Keratinocyte (primary cell): ENCODE measurements around the gene NTNG2. TPM values are rescaled to one million over a fixed set of nuclear protein-coding genes. Genes with fewer than 3 reads are reported as not detected.
A peak's percentile ranks its signal among the peaks of the same experiment; 100 is the strongest.

Source experiments
- DNase-seq: peaks from one replicate; pipeline ENCODE4 v3.0.0-alpha.2; 2011; ENCODE audit warnings: low read depth, missing footprints, low spot score
- FAIRE-seq: peaks from 2 replicates; lab custom pipeline; 2011; peaks lifted over from hg19 to GRCh38; lab: Jason Lieb, UNC
- H2AFZ ChIP-seq: 2 replicates; pipeline ENCODE4 v1.6.0; 2012; ENCODE audit warnings: low read length, control low read depth, inconsistent platforms; ENCODE audit not compliant: control insufficient read depth
- H3K27ac ChIP-seq: 2 replicates; pipeline ENCODE4 v1.5.1; 2011; ENCODE audit warnings: low read length; ENCODE audit not compliant: control insufficient read depth, insufficient read depth
- H3K27me3 ChIP-seq: 3 replicates; pipeline ENCODE4 v1.6.0; 2011; ENCODE audit warnings: low read length; ENCODE audit not compliant: control insufficient read depth, insufficient read depth; ENCODE audit errors: extremely low read depth
- H3K36me3 ChIP-seq, 2 experiments: 2 replicates in 1 of 2; 3 replicates in 1 of 2; pipeline ENCODE4 v1.5.1; 2011; ENCODE audit warnings: low read length in 2 of 2, mild to moderate bottlenecking in 1 of 2; ENCODE audit not compliant: control insufficient read depth in 2 of 2, insufficient read depth in 2 of 2; ENCODE audit errors: extremely low read depth in 1 of 2
- H3K4me1 ChIP-seq: 3 replicates; pipeline ENCODE4 v1.5.1; 2011; ENCODE audit warnings: low read length; ENCODE audit not compliant: control insufficient read depth, insufficient read depth; ENCODE audit errors: extremely low read depth
- H3K4me2 ChIP-seq: 3 replicates; pipeline ENCODE4 v1.6.0; 2011; ENCODE audit warnings: low read depth, low read length; ENCODE audit not compliant: control insufficient read depth, insufficient read depth; ENCODE audit errors: extremely low read depth
- H3K4me3 ChIP-seq, 3 experiments: fragments of 200-600 bp in 1 of 3; sonication (generic) in 1 of 3; 2 replicates in 2 of 3; 3 replicates in 1 of 3; pipeline ENCODE4 v1.5.1; 2011 to 2016; ENCODE audit warnings: low read length in 3 of 3, mild to moderate bottlenecking in 3 of 3, control low read depth in 2 of 3, inconsistent platforms in 1 of 3, low read depth in 1 of 3, mixed read lengths in 1 of 3, mixed run types in 1 of 3, moderate library complexity in 1 of 3; ENCODE audit not compliant: control insufficient read depth in 2 of 3, insufficient read depth in 2 of 3; ENCODE audit errors: extremely low read depth in 1 of 3
- H3K79me2 ChIP-seq: 2 replicates; pipeline ENCODE4 v1.6.0; 2012; ENCODE audit warnings: low read length; ENCODE audit not compliant: control insufficient read depth, insufficient read depth
- H3K9ac ChIP-seq: 3 replicates; pipeline ENCODE4 v1.6.0; 2011; ENCODE audit warnings: low read length; ENCODE audit not compliant: control insufficient read depth, insufficient read depth; ENCODE audit errors: extremely low read depth
- H3K9me1 ChIP-seq: 3 replicates; pipeline ENCODE4 v1.6.0; 2011; ENCODE audit warnings: low read length; ENCODE audit not compliant: control insufficient read depth, insufficient read depth; ENCODE audit errors: extremely low read depth
- H3K9me3 ChIP-seq: 2 replicates; pipeline ENCODE4 v1.5.1; 2012; ENCODE audit warnings: low read depth, low read length; ENCODE audit not compliant: control insufficient read depth
- H4K20me1 ChIP-seq: 3 replicates; pipeline ENCODE4 v1.6.0; 2011; ENCODE audit warnings: low read length; ENCODE audit not compliant: control insufficient read depth, insufficient read depth; ENCODE audit errors: extremely low read depth
- CTCF ChIP-seq, 3 experiments: IDR thresholded peaks in 1 of 3; conservative IDR thresholded peaks in 1 of 3; optimal IDR thresholded peaks in 1 of 3; 2 replicates in 2 of 3; 3 replicates in 1 of 3; pipeline versions ENCODE3 to v1.5.1; 2011; ENCODE audit warnings: low read length in 3 of 3, mild to moderate bottlenecking in 3 of 3, moderate library complexity in 2 of 3, control low read depth in 1 of 3, inconsistent platforms in 1 of 3; ENCODE audit not compliant: insufficient read depth in 2 of 3; ENCODE audit errors: extremely low read depth in 1 of 3
- EZH2 ChIP-seq: IDR thresholded peaks from one replicate; pipeline ENCODE4 v1.6.1; 2012; ENCODE audit warnings: inconsistent platforms, mild to moderate bottlenecking, low read length, moderate library complexity
- dilution Hi-C: fragments of 300-500 bp; cut with MboI; formaldehyde crosslinking; loops from one replicate; pipeline ENCODE4 v1.7.0; 2020; ENCODE audit warnings: low sequenced_read_pairs; ENCODE audit not compliant: extremely low pct_ligation_motif_present
- polyA plus RNA-seq, 5 experiments: library from polyadenylated mRNA; depleted of rRNA in 3 of 5; stranded (reverse) in 3 of 5; stranded (forward) in 1 of 5; unstranded in 1 of 5; fragments of >200 nt; gene quantifications; 1 replicate in 1 of 5; 2 replicates in 3 of 5; 3 replicates in 1 of 5; pipeline versions ENCODE4 v1.2.1 to v1.2.3, GENCODE V29; 2011 to 2012; ENCODE audit warnings: missing spikeins in 2 of 5, low read depth in 1 of 5, low replicate concordance in 1 of 5

Gene NTNG2
- polyA plus RNA-seq, 1 donor (not counting 4 experiments of a cell fraction or from before 2014, with no cell fraction given), result 0.05 TPM

- Histone ChIP-seq H3K4me2 (peak overlapping the region; percentile 85), H3K27ac (no peak overlapping the region)
- no peak for DNase-seq
Observed at GRCh38 chr9:132241840-132242620, 80.2 kb downstream of the NTNG2 start.

GRCh38 chr9:132242621-132243155 is 80.8 kb downstream of the NTNG2 start:
- Histone ChIP-seq H3K9ac (no peak overlapping the region), H3K27ac (no peak overlapping the region), H3K4me3 (peak overlapping the region in 2 of 3 experiments; percentile 54 to 57), H3K4me2 (peak overlapping the region; percentile 62), H4K20me1 (peaks cover 4% of the 10 kb centered on the region), H3K9me3 (no peaks in the 10 kb centered on the region), H3K9me1 (no peaks in the 10 kb centered on the region), H3K36me3 (no peaks in the 10 kb centered on the region), H3K4me1 (peaks cover 6% of the 10 kb centered on the region), H3K27me3 (peaks cover 52% of the 10 kb centered on the region), H2AFZ (no peak overlapping the region), H3K79me2 (no peaks in the 10 kb centered on the region)
- FAIRE-seq, result no peak
- dilution Hi-C loops, result no loop called here
- DNase-seq, result no peak
- TF ChIP-seq CTCF (optimal IDR thresholded peaks at IDR 0.05 in 1 of 3, IDR thresholded peaks at IDR 0.05 in 1 of 3, conservative IDR thresholded peaks at IDR 0.05 in 1 of 3; ENCODE audit: extremely low read depth in 1 of 3, insufficient read depth in 2 of 3, low read length in 3 of 3) (no peak), EZH2 (no peak)

More at GRCh38 chr9:132241840-132242620, 80.2 kb downstream of the NTNG2 start:
- no peak for FAIRE-seq
- Histone ChIP-seq H2AFZ (peak overlapping the region; percentile 84), H3K36me3 (no peaks in the 10 kb centered on the region), H3K4me3 (peak overlapping the region; percentile 47 to 68 (median 57)), H3K9me1 (no peaks in the 10 kb centered on the region), H3K4me1 (peaks cover 6% of the 10 kb centered on the region), H3K27me3 (peaks cover 59% of the 10 kb centered on the region), H3K9me3 (no peaks in the 10 kb centered on the region), H3K9ac (peak overlapping the region; percentile 15), H4K20me1 (peaks cover 4% of the 10 kb centered on the region), H3K79me2 (no peaks in the 10 kb centered on the region)
- dilution Hi-C loops, result no loop called here
- TF ChIP-seq EZH2 (peak; percentile 85), CTCF (optimal IDR thresholded peaks at IDR 0.05 in 1 of 3, IDR thresholded peaks at IDR 0.05 in 1 of 3, conservative IDR thresholded peaks at IDR 0.05 in 1 of 3; ENCODE audit: extremely low read depth in 1 of 3, insufficient read depth in 2 of 3, low read length in 3 of 3) (no peak)
